Lung (tissue), 12 donors: ENCODE results near the gene TTYH3. TPM values are rescaled to one million over a fixed set of nuclear protein-coding genes. Genes with fewer than 3 reads are reported as not detected.
A peak's percentile ranks its signal among the peaks of the same experiment; 100 is the strongest.

Experiments
- ATAC-seq: fragments of 200-7000 bp; cut with Tn5 transposase; one replicate; pipeline ENCODE4 v1.9.1; 2020; ENCODE audit warnings: moderate number of reproducible peaks; ENCODE audit not compliant: insufficient read depth, low FRiP score
- DNase-seq, 3 donors: peaks; one replicate each; pipeline ENCODE4 v3.0.0-alpha.2; 2013 to 2017
- H3K27ac ChIP-seq, 2 donors: one replicate each; pipeline ENCODE4 v1.5.1; 2013; ENCODE audit warnings: mild to moderate bottlenecking in 2 of 2, moderate library complexity in 2 of 2, control low read depth in 1 of 2, inconsistent platforms in 1 of 2, low read depth in 1 of 2, low read length in 1 of 2
- H3K27me3 ChIP-seq, 3 donors: one replicate each; pipeline ENCODE4 v1.5.1; 2013; ENCODE audit warnings: low read length in 2 of 3; ENCODE audit not compliant: control insufficient read depth in 3 of 3, insufficient read depth in 3 of 3
- H3K36me3 ChIP-seq, 4 donors: one replicate each; pipeline ENCODE4 v1.5.1; 2013; ENCODE audit warnings: low read length in 4 of 4, mild to moderate bottlenecking in 1 of 4, moderate library complexity in 1 of 4; ENCODE audit not compliant: control insufficient read depth in 4 of 4, insufficient read depth in 4 of 4
- H3K4me1 ChIP-seq, 5 donors: one replicate each; pipeline ENCODE4 v1.5.1; 2013; ENCODE audit warnings: low read length in 5 of 5, mild to moderate bottlenecking in 2 of 5, moderate library complexity in 1 of 5; ENCODE audit not compliant: control insufficient read depth in 5 of 5, insufficient read depth in 5 of 5
- H3K4me3 ChIP-seq: one replicate; pipeline ENCODE4 v1.5.1; 2013; ENCODE audit warnings: mild to moderate bottlenecking, control low read depth, moderate library complexity
- H3K9ac ChIP-seq, 2 donors: one replicate each; pipeline ENCODE4 v1.5.1; 2013; ENCODE audit warnings: low read length in 2 of 2, control low read depth in 1 of 2; ENCODE audit not compliant: insufficient read depth in 1 of 2
- H3K9me3 ChIP-seq, 4 donors: one replicate each; pipeline ENCODE4 v1.5.1; 2013; ENCODE audit warnings: low read length in 3 of 4, mild to moderate bottlenecking in 1 of 4, moderate library complexity in 1 of 4; ENCODE audit not compliant: control insufficient read depth in 4 of 4, insufficient read depth in 3 of 4
- CTCF ChIP-seq: IDR thresholded peaks from 2 replicates; pipeline ENCODE4 v1.5.1; 2012; ENCODE audit warnings: mild to moderate bottlenecking; ENCODE audit errors: control extremely low read depth, extremely low read depth
- WGBS, 2 donors: extraction: QIAGEN DNeasy Blood & Tissue Kit; methylation state at CpG; one replicate each; pipeline ENCODE4 v1.1.7; 2013; 5-methylcytosine and 5-hydroxymethylcytosine counted together
- polyA plus RNA-seq, 2 donors: library from polyadenylated mRNA; stranded (reverse); fragments of 200-250 nt; gene quantifications; one replicate each; pipeline ENCODE4 v1.2.1, GENCODE V29; 2013
- total RNA-seq, 2 donors: library from RNA; depleted of rRNA in 1 of 2; stranded (reverse); fragments of >200 nt in 1 of 2; gene quantifications; one replicate each; pipeline ENCODE4 v1.2.1, GENCODE V29; 2014 to 2021
- donor health status: control.
- donor health status: control.
- donor health status: Bipolar disorder and iron deficiency.
- donor health status: healthy.
- donor health status: DM: yes; HTN: yes; CAD: no.

TTYH3 gene
- total and polyA plus RNA-seq, 4 donors = 14.3 to 74.0 (median 55.8) TPM

DNA sequence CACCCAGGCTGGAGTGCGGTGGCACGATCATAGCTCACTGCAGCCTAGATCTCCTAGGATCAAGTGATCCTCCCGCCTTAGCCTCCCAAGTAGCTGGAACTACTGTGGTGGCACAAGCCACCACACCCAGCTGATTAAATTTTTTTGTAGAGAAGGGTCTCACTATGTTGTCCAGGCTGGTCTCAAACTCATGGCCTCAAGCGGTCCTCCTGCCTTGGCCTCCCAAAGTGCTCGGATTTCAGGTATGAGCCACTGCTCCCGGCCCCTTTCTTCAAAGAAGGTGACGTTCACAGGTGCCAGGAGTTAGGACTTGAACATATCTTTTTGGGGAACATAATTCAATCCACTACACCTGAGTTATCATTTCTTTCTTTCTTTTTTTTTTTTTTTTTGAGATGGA, 2.9 kb upstream of the TTYH3 start:
- H3K36me3 ChIP-seq = no peaks in the 10 kb centered on the region
- WGBS, 2 donors = 93 to 97% methylated on average over 7 of the region's 7 CpGs

GRCh38 chr7:2629746-2630681, 1.8 kb upstream of the TTYH3 start:
- Histone ChIP-seq H3K27me3 (no peaks in the 10 kb centered on the region), H3K9me3 (peaks cover 0 to 2% (median 0%) of the 10 kb centered on the region in 4 donors), H3K36me3 (peaks cover 0 to 5% (median 0%) of the 10 kb centered on the region in 4 donors), H3K27ac (no peak overlapping the region), H3K4me3 (no peak overlapping the region), H3K4me1 (peaks cover 0 to 26% (median 6%) of the 10 kb centered on the region in 5 donors), H3K9ac (no peak overlapping the region)
- WGBS, 2 donors = 78 to 86% methylated on average over 21 of the region's 21 CpGs
- ATAC-seq (no peak), DNase-seq (no peak)
- TF ChIP-seq CTCF = no peak

More for the DNA sequence above, 2.9 kb upstream of the TTYH3 start:
- H3K9ac ChIP-seq = no peak overlapping the region
- ATAC-seq = no peak
- H3K27ac ChIP-seq = no peak overlapping the region
- no peak for TF ChIP-seq CTCF
- no peak for DNase-seq
- peaks cover 0 to 28% (median 6%) of the 10 kb centered on the region in 5 donors for H3K4me1 ChIP-seq
- H3K27me3 ChIP-seq = no peaks in the 10 kb centered on the region
- no peak overlapping the region for H3K4me3 ChIP-seq
- peaks cover 0 to 2% (median 0%) of the 10 kb centered on the region in 4 donors for H3K9me3 ChIP-seq

DNA sequence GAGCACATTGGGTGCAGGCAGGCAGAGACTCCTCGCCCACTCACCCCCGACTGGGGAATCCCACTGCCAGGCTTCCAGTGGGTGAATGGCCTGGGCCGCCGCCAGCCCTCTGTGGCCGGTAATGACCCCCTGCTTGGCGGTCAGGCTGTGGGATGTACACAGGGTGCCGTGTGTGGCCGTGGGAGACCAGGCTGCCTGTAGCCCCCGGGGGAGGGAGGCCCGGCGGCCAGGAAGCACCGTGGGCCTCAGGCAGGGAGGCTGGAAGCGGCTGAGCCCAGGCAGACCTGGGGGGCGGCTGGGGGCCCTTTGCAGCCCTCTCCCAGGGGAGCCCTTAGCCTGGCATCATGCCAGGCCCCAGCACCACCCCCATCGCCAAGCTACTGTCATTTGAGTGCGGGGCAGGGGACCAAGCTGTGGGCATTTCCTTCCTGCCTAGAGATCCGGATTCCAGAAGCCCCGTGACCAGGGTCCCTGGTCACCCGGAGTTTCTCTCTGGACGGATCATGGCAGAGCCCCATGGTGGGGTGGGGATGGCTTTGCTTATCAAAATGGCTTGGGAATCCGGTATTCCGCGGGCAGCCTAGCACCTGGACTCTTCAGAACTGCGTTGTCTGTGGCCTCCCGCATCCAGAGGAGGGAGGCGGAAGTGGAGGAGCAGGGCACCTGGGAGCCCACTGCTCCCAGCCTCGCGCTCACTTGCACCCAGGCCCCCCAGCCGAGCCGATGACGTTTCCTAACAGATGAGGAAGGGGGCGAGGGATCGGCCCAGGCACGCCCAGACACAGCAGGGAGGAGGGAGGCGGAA, 1.1 kb downstream of the TTYH3 start:
- no peak for TF ChIP-seq CTCF
- WGBS, 2 donors = 1 to 2% methylated on average over 35 of the region's 35 CpGs
- ATAC-seq (no peak), DNase-seq (peak; percentile 70 to 73 (median 70))
- Histone ChIP-seq H3K9ac (peak overlapping the region; percentile 86 to 98), H3K4me1 (peaks cover under 1 to 44% (median 17%) of the 10 kb centered on the region in 5 donors), H3K27me3 (no peaks in the 10 kb centered on the region), H3K4me3 (peak overlapping the region; percentile 81), H3K9me3 (peaks cover 0 to 2% (median 0%) of the 10 kb centered on the region in 4 donors), H3K27ac (peak overlapping the region; percentile 51 to 81), H3K36me3 (peaks cover 0 to 9% (median 3%) of the 10 kb centered on the region in 4 donors)
